Astrocyte of the cerebellum (primary cell): ENCODE measurements around the gene ENTPD5.

Experiments used
- DNase-seq: peaks from one replicate; pipeline ENCODE4 v3.0.0-alpha.2; 2011; ENCODE audit warnings: low read depth
- H3K4me3 ChIP-seq: 2 replicates; pipeline ENCODE4 v1.5.1; 2011; ENCODE audit warnings: mild to moderate bottlenecking, low read depth, low read length, moderate library complexity
- CTCF ChIP-seq: IDR thresholded peaks from 2 replicates; pipeline ENCODE4 v1.5.1; 2012; ENCODE audit warnings: low read length, low read depth, moderate library complexity, mild to moderate bottlenecking; ENCODE audit errors: missing control alignments
- in situ Hi-C: cut with HindIII; loops from 2 replicates; pipeline ENCODE4 v1.10.0; 2017; ENCODE audit warnings: low sequenced_read_pairs

ENTPD5 gene

GRCh38 chr14:74029136-74029535, 10.0 kb upstream of the ENTPD5 start:
- TF ChIP-seq CTCF = no peak
- in situ Hi-C loops = no loop called here
- H3K4me3 ChIP-seq = no peak overlapping the region
- DNase-seq = no peak

- no peak overlapping the region for H3K4me3 ChIP-seq
- no peak for DNase-seq
- in situ Hi-C loops = no loop called here
- TF ChIP-seq CTCF = no peak
These were observed 3.3 kb upstream of the ENTPD5 start for GRCh38 chr14:74022346-74022745.

- TF ChIP-seq CTCF = no peak
- DNase-seq = peak; percentile 22
- in situ Hi-C loops = no loop called here
- H3K4me3 ChIP-seq = peak overlapping the region; percentile 90
These were observed 485 bp upstream of the ENTPD5 start for GRCh38 chr14:74019408-74020137.

- H3K4me3 ChIP-seq = peak overlapping the region; percentile 90
- no peak for TF ChIP-seq CTCF
- peak; percentile 77 for DNase-seq
- in situ Hi-C loops = no loop called here
These were observed 908 bp downstream of the ENTPD5 start for GRCh38 chr14:74018174-74018585.

GRCh38 chr14:74015963-74016362, 3.1 kb downstream of the ENTPD5 start:
- no peak for DNase-seq
- in situ Hi-C loops = no loop called here
- TF ChIP-seq CTCF = no peak

GRCh38 chr14:74015176-74015575, 3.9 kb downstream of the ENTPD5 start:
- no peak for DNase-seq
- H3K4me3 ChIP-seq = no peak overlapping the region
- TF ChIP-seq CTCF = no peak
- in situ Hi-C loops = no loop called here

More at GRCh38 chr14:74015963-74016362, 3.1 kb downstream of the ENTPD5 start:
- H3K4me3 ChIP-seq = no peak overlapping the region
